ENCODE results near the gene YY2. TPM values are rescaled to one million over a fixed set of nuclear protein-coding genes. Genes with fewer than 3 reads are reported as not detected.

Gene YY2
- total RNA-seq (2022; extraction: Qiagen RNA extraction): 1.8 to 2.5 TPM (median 2.1 TPM) in 5 replicates

DNA sequence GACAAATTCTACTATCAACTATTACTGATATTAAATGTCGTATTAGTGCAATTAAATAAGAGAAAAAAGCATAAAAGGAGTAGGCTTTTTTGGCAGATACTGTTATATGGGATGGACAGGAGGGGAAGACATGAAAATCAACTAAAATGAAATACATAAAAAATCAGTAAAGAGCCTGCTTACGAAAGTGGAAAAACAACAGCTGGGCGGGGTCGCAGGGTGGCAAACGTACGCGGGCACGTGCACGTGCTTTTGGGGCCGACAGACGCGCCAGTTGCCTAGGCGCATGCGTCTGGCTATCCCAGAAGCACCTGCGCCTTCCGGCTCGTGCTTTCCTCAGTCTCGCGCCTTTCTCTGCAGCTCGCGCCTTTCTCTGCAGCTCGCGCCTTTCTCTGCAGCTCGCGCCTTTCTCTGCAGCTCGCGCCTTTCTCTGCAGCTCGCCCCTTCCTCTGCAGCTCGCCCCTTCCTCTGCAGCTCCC, at the start of gene YY2:
Gene YY2, plus strand, starts transcription at position 51 of the 479 bp plus-strand sequence. CDS start 498 bp downstream, outside the sequence.

DNA sequence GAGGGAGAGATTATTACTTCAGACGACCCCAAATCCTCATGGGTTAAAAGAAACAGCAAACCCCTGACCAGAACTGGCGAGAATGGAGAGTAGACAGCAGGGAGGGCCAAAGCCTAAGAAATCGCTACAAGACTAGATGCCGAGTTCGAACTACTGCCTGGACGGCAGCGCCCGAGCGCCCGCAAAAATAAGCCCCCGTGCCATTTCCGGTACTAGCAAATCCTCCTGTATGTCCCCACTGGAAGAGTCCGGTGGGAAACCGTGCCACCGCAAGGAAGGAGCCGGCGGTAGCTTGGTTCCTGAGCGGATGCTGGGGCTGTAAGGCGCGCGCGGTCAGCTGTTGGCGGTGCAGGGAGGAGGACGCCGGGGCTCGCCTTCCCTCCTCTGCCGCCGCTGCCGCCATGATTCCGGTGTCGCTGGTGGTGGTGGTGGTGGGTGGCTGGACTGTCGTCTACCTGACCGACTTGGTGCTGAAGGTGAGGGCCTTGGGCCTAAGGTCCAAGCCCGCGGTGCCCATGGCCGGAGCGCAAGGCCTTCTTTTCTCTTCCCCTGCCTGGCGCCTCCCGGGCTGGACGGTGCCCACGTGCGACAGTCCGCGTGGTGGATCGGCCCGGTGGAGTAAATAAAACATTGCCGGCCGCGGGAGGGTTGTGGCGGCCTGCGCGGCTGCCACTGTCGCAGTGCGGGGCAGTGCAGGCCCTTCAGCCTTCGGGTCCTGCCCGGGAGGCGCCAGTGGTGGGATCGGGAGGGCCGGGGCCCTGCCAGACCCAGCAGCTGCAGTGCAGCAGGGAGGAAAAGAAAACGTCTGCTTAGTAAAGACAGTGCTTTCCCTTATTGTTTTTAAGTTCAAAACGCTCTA, 16.2 kb upstream of the YY2 start, which contains the start of gene MBTPS2:
Gene MBTPS2, plus strand, starts transcription at position 284 of the 859 bp plus-strand sequence. Its CDS starts 118 bp downstream, at position 402.

Other genes with a start within 250 kb of the YY2 start
- not detected in 5 replicates for gene KLHL34, start 197.7 kb upstream of the YY2 start, total RNA-seq (2022; extraction: Qiagen RNA extraction)
- gene SMPX, start 97.9 kb upstream of the YY2 start, total RNA-seq (2022; extraction: Qiagen RNA extraction): 0.11 to 0.14 TPM in 2 of 5 replicates, not detected in the others
- 21.4 to 29.1 TPM (median 26.3 TPM) in 5 replicates for gene MBTPS2, start 16.4 kb upstream of the YY2 start, total RNA-seq (2022; extraction: Qiagen RNA extraction)
- 203 to 220 TPM (median 210 TPM) in 5 replicates for gene SMS, start 84.7 kb downstream of the YY2 start, total RNA-seq (2022; extraction: Qiagen RNA extraction)
- 0.29 to 0.41 TPM (median 0.33 TPM) in 5 replicates for gene PHEX, start 176.3 kb downstream of the YY2 start, total RNA-seq (2022; extraction: Qiagen RNA extraction)

Measured in A549 treated with dexamethasone at 1 μM for 4 hours (cell line).